ENCODE results near the gene ZSWIM4.
"Not testable (repeated sequence)": the region's sequence is repeated elsewhere in the genome, so short reads cannot be mapped to it uniquely, and the experiment has no call there.

Gene ZSWIM4

DNA sequence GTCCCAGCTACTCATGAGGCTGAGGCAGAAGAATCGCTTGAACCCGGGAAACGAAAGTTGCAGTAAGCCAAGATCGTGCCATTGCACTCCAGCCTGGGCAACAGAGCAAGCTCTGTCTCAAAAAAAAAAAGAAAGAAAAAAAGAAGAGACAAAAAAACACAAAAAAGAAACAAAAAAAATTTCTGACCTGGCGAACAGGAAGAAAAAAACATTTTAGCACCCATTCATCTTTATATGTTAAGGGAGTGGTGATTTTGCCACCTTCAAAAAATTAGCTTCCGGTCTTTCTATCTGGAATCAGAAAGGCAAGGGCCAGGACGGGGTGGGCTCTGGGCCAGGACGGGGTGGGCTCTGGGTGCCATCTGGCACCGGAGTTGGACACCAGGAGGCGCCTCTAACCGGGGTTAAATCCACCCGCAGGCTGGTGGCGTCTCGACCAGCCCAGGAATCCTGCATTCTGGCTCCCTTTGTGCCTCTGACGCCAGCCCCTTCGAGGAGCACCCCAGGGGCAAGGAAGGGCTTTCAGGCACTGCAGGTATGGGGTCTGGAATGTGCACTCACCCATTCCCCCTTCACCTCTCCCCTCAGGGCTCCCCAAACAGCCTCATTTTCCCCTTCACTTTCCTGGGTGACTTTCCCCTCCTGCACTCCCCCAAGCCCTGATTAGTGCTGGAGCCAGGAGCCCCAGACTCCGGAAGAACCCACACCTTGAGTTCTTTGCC, 10.4 kb upstream of the ZSWIM4 start:
- WGBS (ENCODE audit: insufficient coverage) = 8% methylated on average over 12 of the region's 17 CpGs
- peak; percentile 70 to 78 (median 75) for DNase-seq
- ChIA-PET CTCF (interaction anchor here (0.6 to 3.2 kb wide), 13 partner anchors 9 to 293 kb away, joined by 3 to 32 read pairs (median 4); partner anchors contain the start of gene ZSWIM4), POLR2A (interaction anchor here (0.6 to 1.6 kb wide), 6 partner anchors 10 to 78 kb away, joined by 4 to 9 read pairs (median 6); partner anchors contain the start of genes C19orf53 and ZSWIM4)
- no peaks in the 10 kb centered on the region for H3K27me3 ChIP-seq (replicated peaks in 2 of 5; ENCODE audit: control insufficient read depth in 4 of 5, insufficient read depth in 5 of 5, low read length in 4 of 5)
- H3K36me3 ChIP-seq (ENCODE audit: control insufficient read depth in 4 of 4, insufficient read depth in 4 of 4, low read length in 3 of 4) = peaks cover 0 to 1% (median under 1%) of the 10 kb centered on the region in 4 experiments
- no peak overlapping the region for H3K27ac ChIP-seq (ENCODE audit: insufficient read depth in 1 of 2, low read depth in 1 of 2, low read length in 2 of 2, poor library complexity in 1 of 2, severe bottlenecking in 2 of 2)
- H3K4me1 ChIP-seq (ENCODE audit: control extremely low read depth in 1 of 4, control insufficient read depth in 4 of 4, insufficient read depth in 4 of 4, low read length in 3 of 4) = peaks cover 2 to 42% (median 37%) of the 10 kb centered on the region in 4 experiments
- H3K4me3 ChIP-seq (ENCODE audit: control insufficient read depth in 1 of 7, extremely low read depth in 1 of 7, insufficient read depth in 4 of 7, low read depth in 2 of 7, low read length in 6 of 7) = peak overlapping the region in 1 of 7 experiments; percentile 38
- no peaks in the 10 kb centered on the region for H3K9me3 ChIP-seq (ENCODE audit: control extremely low read depth in 1 of 5, control insufficient read depth in 4 of 5, insufficient read depth in 2 of 5, low read depth in 1 of 5, low read length in 4 of 5)

DNA sequence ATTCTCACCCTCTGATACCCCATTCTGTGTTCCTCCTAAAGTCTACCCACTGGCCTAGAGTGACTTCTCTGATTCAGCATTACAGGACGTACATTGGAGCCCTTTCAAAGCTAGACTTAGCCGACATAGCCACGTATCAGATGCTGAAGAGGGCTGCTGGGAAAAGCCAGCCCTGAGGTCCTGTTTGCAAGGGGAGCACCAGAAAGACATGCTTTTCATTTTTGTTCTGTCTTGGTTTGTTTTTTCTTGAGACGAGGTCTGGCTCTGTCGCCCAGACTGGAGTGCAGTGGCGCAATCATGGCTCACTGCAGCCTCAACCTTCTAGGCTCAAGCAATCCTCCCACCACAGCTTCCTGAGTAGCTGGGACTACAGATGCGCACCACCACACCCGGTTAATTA, 6.3 kb upstream of the ZSWIM4 start:
- CTCF ChIA-PET = interaction anchor here (1.2 to 3.7 kb wide), 8 partner anchors 10 to 77 kb away, joined by 4 to 14 read pairs (median 7); no protein-coding TSS in a partner anchor
- H3K27ac ChIP-seq (ENCODE audit: insufficient read depth in 1 of 2, low read depth in 1 of 2, low read length in 2 of 2, poor library complexity in 1 of 2, severe bottlenecking in 2 of 2) = no peak overlapping the region
- H3K4me3 ChIP-seq (ENCODE audit: control insufficient read depth in 1 of 7, extremely low read depth in 1 of 7, insufficient read depth in 4 of 7, low read depth in 2 of 7, low read length in 6 of 7) = no peak overlapping the region
- H3K27me3 ChIP-seq (replicated peaks in 2 of 5; ENCODE audit: control insufficient read depth in 4 of 5, insufficient read depth in 5 of 5, low read length in 4 of 5) = no peaks in the 10 kb centered on the region
- H3K36me3 ChIP-seq (ENCODE audit: control insufficient read depth in 4 of 4, insufficient read depth in 4 of 4, low read length in 3 of 4) = no peaks in the 10 kb centered on the region
- POLR2A ChIA-PET = interaction anchor here (2.2 kb wide), 1 partner anchor 46 kb away, joined by 16 read pairs; no protein-coding TSS in a partner anchor
- H3K9me3 ChIP-seq (ENCODE audit: control extremely low read depth in 1 of 5, control insufficient read depth in 4 of 5, insufficient read depth in 2 of 5, low read depth in 1 of 5, low read length in 4 of 5) = no peaks in the 10 kb centered on the region
- WGBS (ENCODE audit: insufficient coverage) = 49% methylated on average over 5 of the region's 8 CpGs
- peak in 2 of 3 donors; percentile 53 to 58 for DNase-seq
- H3K4me1 ChIP-seq (ENCODE audit: control extremely low read depth in 1 of 4, control insufficient read depth in 4 of 4, insufficient read depth in 4 of 4, low read length in 3 of 4) = peaks cover 2 to 45% (median 37%) of the 10 kb centered on the region in 4 experiments

DNA sequence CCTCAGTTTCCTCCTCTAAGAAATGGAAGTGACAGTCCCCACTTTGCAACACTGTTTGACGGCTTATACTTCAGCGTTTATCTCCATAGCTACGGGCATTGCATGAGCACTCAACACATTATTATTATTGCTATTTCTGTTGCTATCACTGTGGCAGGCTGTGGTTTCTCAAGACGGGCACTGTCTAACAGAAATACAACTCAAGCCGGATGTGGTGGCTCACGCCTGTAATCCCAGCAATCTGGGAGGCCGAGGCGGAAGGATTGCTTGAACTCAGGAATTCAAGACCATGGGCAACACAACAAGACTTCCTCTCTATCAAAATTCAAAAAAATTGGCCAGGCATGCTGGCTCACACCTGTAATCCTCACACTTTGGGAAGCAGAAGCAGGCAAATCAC, 4.9 kb upstream of the ZSWIM4 start:
- no peaks in the 10 kb centered on the region for H3K27me3 ChIP-seq (replicated peaks in 2 of 5; ENCODE audit: control insufficient read depth in 4 of 5, insufficient read depth in 5 of 5, low read length in 4 of 5)
- WGBS (ENCODE audit: insufficient coverage) = 83% methylated on average over 1 of the region's 8 CpGs
- CTCF ChIA-PET = no interaction called here
- peak in 2 of 3 donors; percentile 63 to 70 for DNase-seq
- POLR2A ChIA-PET = no interaction called here
- no peaks in the 10 kb centered on the region for H3K36me3 ChIP-seq (ENCODE audit: control insufficient read depth in 4 of 4, insufficient read depth in 4 of 4, low read length in 3 of 4)
- no peak overlapping the region for H3K27ac ChIP-seq (ENCODE audit: insufficient read depth in 1 of 2, low read depth in 1 of 2, low read length in 2 of 2, poor library complexity in 1 of 2, severe bottlenecking in 2 of 2)
- H3K4me3 ChIP-seq (ENCODE audit: control insufficient read depth in 1 of 7, extremely low read depth in 1 of 7, insufficient read depth in 4 of 7, low read depth in 2 of 7, low read length in 6 of 7) = no peak overlapping the region
- H3K9me3 ChIP-seq (ENCODE audit: control extremely low read depth in 1 of 5, control insufficient read depth in 4 of 5, insufficient read depth in 2 of 5, low read depth in 1 of 5, low read length in 4 of 5) = no peaks in the 10 kb centered on the region
- peaks cover 2 to 48% (median 37%) of the 10 kb centered on the region in 4 experiments for H3K4me1 ChIP-seq (ENCODE audit: control extremely low read depth in 1 of 4, control insufficient read depth in 4 of 4, insufficient read depth in 4 of 4, low read length in 3 of 4)

DNA sequence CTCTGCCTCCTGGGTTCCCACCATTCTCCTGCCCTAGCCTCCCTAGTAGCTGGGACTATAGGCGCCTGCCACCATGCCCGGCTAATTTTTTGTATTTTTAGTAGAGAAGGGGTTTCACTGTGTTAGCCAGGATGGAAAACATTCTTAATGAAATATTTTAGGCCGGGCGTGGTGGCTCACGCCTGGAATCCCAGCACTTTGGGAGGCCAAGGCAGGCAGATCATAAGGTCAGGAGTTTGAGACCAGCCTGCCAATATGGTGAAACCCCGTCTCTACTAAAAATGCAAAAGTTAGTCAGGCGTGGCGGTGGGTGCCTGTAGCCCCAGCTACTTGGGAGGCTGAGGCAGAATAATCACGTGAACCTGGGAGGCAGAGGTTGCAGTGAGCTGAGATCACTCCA, 1.9 kb upstream of the ZSWIM4 start:
- H3K27me3 ChIP-seq (replicated peaks in 2 of 5; ENCODE audit: control insufficient read depth in 4 of 5, insufficient read depth in 5 of 5, low read length in 4 of 5); H3K27ac ChIP-seq (ENCODE audit: insufficient read depth in 1 of 2, low read depth in 1 of 2, low read length in 2 of 2, poor library complexity in 1 of 2, severe bottlenecking in 2 of 2); H3K9me3 ChIP-seq (ENCODE audit: control extremely low read depth in 1 of 5, control insufficient read depth in 4 of 5, insufficient read depth in 2 of 5, low read depth in 1 of 5, low read length in 4 of 5); H3K4me3 ChIP-seq (ENCODE audit: control insufficient read depth in 1 of 7, extremely low read depth in 1 of 7, insufficient read depth in 4 of 7, low read depth in 2 of 7, low read length in 6 of 7); DNase-seq; H3K36me3 ChIP-seq (ENCODE audit: control insufficient read depth in 4 of 4, insufficient read depth in 4 of 4, low read length in 3 of 4); POLR2A ChIA-PET: not testable (repeated sequence)
- WGBS (ENCODE audit: insufficient coverage) = 95% methylated on average over 4 of the region's 9 CpGs
- peaks cover 13 to 55% (median 37%) of the 10 kb centered on the region in 4 experiments for H3K4me1 ChIP-seq (ENCODE audit: control extremely low read depth in 1 of 4, control insufficient read depth in 4 of 4, insufficient read depth in 4 of 4, low read length in 3 of 4)
- CTCF ChIA-PET = interaction anchor here (0.6 to 3.7 kb wide), 4 partner anchors 9 to 45 kb away, joined by 3 to 11 read pairs (median 6); partner anchors contain the start of gene C19orf53

DNA sequence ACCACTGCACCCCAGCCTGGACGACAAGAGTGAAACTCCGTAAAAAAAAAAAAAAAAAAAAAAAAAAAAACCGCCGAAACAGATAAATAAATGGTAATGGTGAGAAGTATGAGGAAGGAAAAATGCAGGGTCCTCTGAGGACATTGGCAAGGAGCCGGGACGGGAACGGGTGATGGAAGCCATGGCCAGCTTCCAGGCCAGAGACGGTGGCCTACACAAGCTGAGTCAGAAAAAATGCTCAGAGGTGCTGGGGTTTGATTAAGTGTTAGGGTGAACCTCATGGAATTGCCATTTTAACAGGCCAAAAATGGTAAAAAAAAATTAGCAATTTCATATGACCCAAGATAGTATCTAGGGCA, 866 bp upstream of the ZSWIM4 start:
- ChIA-PET CTCF (interaction anchor here (1.1 to 3.7 kb wide), 4 partner anchors 7 to 20 kb away, joined by 3 to 11 read pairs (median 6); partner anchors contain the start of gene C19orf53), POLR2A (interaction anchor here (1.8 to 3.0 kb wide), 2 partner anchors 42 to 68 kb away, joined by 10 to 14 read pairs; no protein-coding TSS in a partner anchor)
- Histone ChIP-seq H3K27me3 (replicated peaks in 2 of 5; ENCODE audit: control insufficient read depth in 4 of 5, insufficient read depth in 5 of 5, low read length in 4 of 5) (no peaks in the 10 kb centered on the region), H3K9me3 (ENCODE audit: control extremely low read depth in 1 of 5, control insufficient read depth in 4 of 5, insufficient read depth in 2 of 5, low read depth in 1 of 5, low read length in 4 of 5) (no peaks in the 10 kb centered on the region), H3K36me3 (ENCODE audit: control insufficient read depth in 4 of 4, insufficient read depth in 4 of 4, low read length in 3 of 4) (no peaks in the 10 kb centered on the region), H3K27ac (ENCODE audit: insufficient read depth in 1 of 2, low read depth in 1 of 2, low read length in 2 of 2, poor library complexity in 1 of 2, severe bottlenecking in 2 of 2) (peak overlapping the region in 1 of 2 experiments; percentile 86), H3K4me3 (ENCODE audit: control insufficient read depth in 1 of 7, extremely low read depth in 1 of 7, insufficient read depth in 4 of 7, low read depth in 2 of 7, low read length in 6 of 7) (peak overlapping the region; percentile 66 to 94 (median 81)), H3K4me1 (ENCODE audit: control extremely low read depth in 1 of 4, control insufficient read depth in 4 of 4, insufficient read depth in 4 of 4, low read length in 3 of 4) (peaks cover 10 to 46% (median 28%) of the 10 kb centered on the region in 4 experiments)
- DNase-seq = peak; percentile 37 to 78 (median 71)
- WGBS (ENCODE audit: insufficient coverage) = 0% methylated on average over 1 of the region's 8 CpGs

DNA sequence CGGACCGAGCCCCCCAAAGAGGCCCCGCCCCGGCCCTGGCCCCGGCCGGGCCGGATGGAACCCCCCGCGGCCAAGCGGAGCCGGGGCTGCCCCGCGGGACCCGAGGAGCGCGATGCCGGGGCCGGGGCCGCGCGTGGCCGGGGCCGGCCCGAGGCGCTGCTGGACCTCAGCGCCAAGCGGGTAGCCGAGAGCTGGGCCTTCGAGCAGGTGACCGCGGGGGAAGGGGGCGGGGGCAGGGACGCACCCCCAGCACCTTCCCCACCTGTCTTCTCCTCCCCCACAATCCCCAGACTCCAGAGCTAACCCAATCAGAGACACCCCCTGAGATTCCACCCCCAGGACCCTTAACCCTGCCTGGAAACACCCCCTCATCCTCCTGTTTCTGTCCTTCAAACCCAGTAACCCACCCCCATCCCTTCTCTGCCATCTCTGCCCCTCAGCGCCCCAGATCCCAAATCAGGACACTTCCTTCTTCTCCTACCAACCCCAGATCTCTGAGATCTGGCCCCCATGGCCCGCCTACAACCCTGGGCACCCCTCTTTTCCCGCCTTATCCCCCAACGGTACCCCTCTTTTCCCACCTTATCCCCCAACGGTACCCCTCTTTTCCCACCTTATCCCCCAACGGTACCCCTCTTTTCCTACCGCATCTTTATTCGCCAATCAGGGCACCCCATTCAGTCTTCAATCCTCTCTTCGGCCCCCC, 505 bp downstream of the ZSWIM4 start:
- H3K4me1 ChIP-seq (ENCODE audit: control extremely low read depth in 1 of 4, control insufficient read depth in 4 of 4, insufficient read depth in 4 of 4, low read length in 3 of 4) = peaks cover 10 to 35% (median 25%) of the 10 kb centered on the region in 4 experiments
- peak overlapping the region; percentile 58 to 94 (median 81) for H3K4me3 ChIP-seq (ENCODE audit: control insufficient read depth in 1 of 7, extremely low read depth in 1 of 7, insufficient read depth in 4 of 7, low read depth in 2 of 7, low read length in 6 of 7)
- H3K9me3 ChIP-seq (ENCODE audit: control extremely low read depth in 1 of 5, control insufficient read depth in 4 of 5, insufficient read depth in 2 of 5, low read depth in 1 of 5, low read length in 4 of 5) = no peaks in the 10 kb centered on the region
- no peaks in the 10 kb centered on the region for H3K27me3 ChIP-seq (replicated peaks in 2 of 5; ENCODE audit: control insufficient read depth in 4 of 5, insufficient read depth in 5 of 5, low read length in 4 of 5)
- POLR2A ChIA-PET = interaction anchor here (0.7 to 3.0 kb wide), 10 partner anchors 11 to 67 kb away, joined by 3 to 14 read pairs (median 4); a partner anchor contains a TSS
- peak in 2 of 3 donors; percentile 28 to 35 for DNase-seq
- peak overlapping the region; percentile 50 to 86 for H3K27ac ChIP-seq (ENCODE audit: insufficient read depth in 1 of 2, low read depth in 1 of 2, low read length in 2 of 2, poor library complexity in 1 of 2, severe bottlenecking in 2 of 2)
- WGBS (ENCODE audit: insufficient coverage) = 1% methylated on average over 41 of the region's 42 CpGs
- no peaks in the 10 kb centered on the region for H3K36me3 ChIP-seq (ENCODE audit: control insufficient read depth in 4 of 4, insufficient read depth in 4 of 4, low read length in 3 of 4)
- CTCF ChIA-PET = interaction anchor here (0.7 to 3.7 kb wide), 4 partner anchors 12 to 199 kb away, joined by 3 to 11 read pairs (median 3); no protein-coding TSS in a partner anchor

Measured in common myeloid progenitor, CD34-positive (primary cell).